Endothelial cell of hepatic sinusoid (primary cell): ENCODE results near the gene TCF3.

Source experiments
- in situ Hi-C: cut with HindIII; loops from 2 replicates; pipeline ENCODE4 v1.10.0; 2017; ENCODE audit warnings: low sequenced_read_pairs

The TCF3 gene

GRCh38 chr19:1633269-1633826 lies 19.1 kb downstream of the TCF3 start:
- in situ Hi-C loops = no loop called here

- in situ Hi-C loops = no loop called here
Observed at GRCh38 chr19:1632462-1633268, 19.8 kb downstream of the TCF3 start.

DNA sequence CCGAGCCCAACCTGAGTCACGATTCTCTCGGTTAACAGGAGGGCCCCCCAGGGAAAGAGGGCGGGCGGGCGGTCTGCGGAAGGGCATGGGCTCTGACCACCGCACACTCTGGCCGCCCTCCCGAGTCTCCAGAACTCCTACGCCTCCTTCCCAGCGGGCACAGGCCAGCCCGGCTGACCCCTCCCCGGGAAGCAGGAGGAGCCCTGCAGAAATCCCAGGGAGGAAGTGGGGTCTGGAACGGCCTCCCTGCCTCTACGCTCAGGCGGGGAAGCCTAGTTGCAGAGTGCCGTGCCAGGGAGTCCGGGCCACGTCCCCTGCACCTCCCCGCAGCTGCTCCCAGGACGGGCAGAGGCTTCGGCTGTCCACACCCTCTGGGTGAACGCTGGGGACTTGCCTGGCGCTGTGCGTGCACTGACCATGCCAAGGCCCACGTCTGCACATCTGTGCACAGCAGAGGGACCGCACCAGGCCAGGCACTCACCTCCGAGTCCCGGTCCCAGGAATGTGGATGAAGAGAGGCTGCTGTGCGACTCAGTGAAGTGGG lies 20.8 kb downstream of the TCF3 start:
- in situ Hi-C loops = no loop called here

DNA sequence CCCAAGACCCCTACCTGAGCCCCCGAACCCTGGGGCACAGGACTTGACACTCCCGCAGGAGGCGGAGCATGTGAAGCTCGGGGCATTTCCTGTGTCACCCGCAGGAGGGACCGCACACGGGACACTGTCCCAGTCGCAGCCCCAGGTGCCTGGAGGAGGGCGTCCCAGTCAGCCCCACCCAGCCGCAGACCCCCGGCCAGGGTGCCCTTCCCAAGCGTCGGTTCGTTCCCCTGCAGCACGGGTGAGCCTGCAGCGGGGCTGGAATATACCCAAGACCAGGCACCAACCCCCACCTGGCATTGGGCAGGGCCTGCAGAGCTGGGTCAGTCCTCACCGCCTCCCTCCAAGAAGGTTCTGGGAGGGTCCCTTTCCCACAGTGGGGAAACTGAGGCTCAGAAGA lies 21.6 kb downstream of the TCF3 start:
- in situ Hi-C loops = no loop called here

GRCh38 chr19:1630012-1630411 lies 22.4 kb downstream of the TCF3 start:
- in situ Hi-C loops = no loop called here

DNA sequence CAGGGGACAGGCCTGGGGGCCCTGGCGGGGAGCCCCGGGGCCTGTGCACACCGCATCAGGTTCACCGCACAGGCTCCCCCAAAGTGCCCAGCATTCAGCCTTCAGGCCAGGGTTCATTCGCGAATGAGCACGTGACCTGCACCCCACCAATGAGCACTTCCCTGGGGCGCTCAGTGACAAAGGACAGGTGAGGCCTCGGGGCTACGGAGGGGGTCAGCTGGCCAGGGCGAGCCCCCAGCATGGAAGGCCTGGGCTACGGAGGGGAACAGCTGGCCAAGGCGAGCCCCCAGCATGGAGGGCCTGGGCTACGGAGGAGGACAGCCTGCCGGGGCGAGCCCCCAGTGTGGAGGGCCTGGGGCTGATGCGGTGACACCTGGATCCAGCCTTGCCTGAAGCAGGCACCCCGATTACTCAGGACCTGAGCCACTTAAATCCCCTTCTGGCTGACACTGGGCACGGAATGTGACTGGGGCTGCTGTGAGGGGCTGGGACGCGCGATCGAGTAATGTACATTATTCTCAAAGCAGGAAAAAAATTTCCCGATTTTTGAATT lies 23.1 kb downstream of the TCF3 start:
- in situ Hi-C loops = no loop called here

GRCh38 chr19:1627194-1627593 lies 25.2 kb downstream of the TCF3 start:
- in situ Hi-C loops = no loop called here

GRCh38 chr19:1626417-1627010 lies 25.9 kb downstream of the TCF3 start:
- in situ Hi-C loops = no loop called here

DNA sequence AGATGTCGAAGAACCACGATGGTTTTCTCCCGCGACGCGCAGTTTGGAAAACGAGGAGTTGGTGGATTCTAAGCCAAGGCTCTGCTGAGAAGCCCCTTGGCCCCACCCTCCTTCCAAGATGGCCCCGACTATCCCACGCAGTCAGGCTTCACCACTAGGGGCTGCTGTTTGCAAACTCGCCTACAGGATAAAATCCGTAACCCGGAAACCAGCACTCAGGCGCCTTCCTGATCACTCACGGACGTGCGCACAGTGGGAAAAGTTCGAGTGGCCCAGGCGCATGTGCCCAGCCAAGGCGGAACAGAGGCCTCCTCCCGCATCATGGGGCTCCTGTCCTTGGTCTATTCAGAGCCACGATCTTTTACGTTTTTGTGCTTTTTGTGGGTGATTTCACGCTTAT lies 28.0 kb downstream of the TCF3 start:
- in situ Hi-C loops = no loop called here

GRCh38 chr19:1622541-1622940 lies 29.9 kb downstream of the TCF3 start:
- in situ Hi-C loops = no loop called here

- in situ Hi-C loops = no loop called here
Observed at GRCh38 chr19:1622007-1622406, 30.4 kb downstream of the TCF3 start.

- in situ Hi-C loops = no loop called here
Observed at GRCh38 chr19:1621574-1621973, 30.8 kb downstream of the TCF3 start.

DNA sequence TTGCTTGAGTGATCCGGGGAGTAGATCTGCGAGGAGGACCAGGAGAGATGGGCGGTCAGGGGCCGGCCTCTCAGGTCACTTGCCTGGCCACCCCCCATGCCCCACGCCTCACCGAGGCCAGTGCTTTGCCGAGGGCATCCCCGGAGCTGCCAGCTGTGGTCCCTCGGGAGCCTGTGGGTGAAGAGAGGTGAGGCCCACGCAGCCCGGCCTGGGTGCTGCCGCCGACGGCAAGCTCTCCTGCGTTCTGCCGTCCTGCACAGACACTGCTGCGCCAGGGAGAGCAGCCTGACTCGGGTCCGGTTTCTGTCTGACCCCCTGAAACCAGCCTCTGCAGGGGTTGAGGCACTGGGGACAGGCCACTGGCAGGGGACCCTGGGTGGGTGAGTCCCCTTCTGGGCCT lies 31.4 kb downstream of the TCF3 start:
- in situ Hi-C loops = no loop called here

DNA sequence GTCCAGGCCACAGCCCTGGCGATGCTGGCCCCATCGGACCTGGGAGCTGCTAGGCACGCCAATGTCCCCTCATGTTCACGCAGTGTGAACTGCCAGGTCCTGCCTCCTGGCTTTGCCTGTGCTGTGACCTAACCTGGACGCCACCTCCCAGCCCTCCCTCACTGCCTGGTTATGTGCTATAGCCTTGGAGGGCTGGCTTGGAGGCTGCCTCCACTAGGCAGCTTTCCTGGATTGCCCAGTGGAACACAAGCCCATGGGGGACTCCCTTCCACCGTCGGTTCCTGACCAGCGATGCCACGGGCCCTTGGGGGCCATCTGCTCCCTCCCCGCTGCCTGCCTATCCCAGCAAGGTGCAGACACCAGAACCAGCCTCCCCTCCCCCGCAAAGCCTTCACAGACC lies 31.9 kb downstream of the TCF3 start:
- in situ Hi-C loops = no loop called here

- in situ Hi-C loops = no loop called here
Observed at GRCh38 chr19:1619703-1620102, 32.7 kb downstream of the TCF3 start.

DNA sequence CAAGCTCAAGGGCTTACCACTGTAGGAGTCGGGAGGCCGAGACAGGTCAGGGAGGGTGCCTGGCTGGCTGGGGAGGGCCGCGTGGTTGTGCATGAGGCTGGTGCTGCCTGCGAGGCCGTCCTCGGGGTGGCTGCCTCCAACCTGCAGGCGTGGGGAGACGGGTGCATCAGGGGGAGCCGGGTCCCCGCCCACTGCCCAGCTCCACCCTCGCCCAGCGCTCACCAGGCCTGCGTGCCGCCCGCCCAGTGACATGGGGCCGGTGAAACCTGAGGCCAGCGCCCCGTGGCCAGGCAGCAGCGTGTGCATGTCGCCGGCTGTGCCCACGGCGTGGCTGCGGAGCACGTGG lies 33.3 kb downstream of the TCF3 start:
- in situ Hi-C loops = no loop called here

GRCh38 chr19:1618157-1619093 lies 34.0 kb downstream of the TCF3 start:
- in situ Hi-C loops = no loop called here

GRCh38 chr19:1616875-1617274 lies 35.5 kb downstream of the TCF3 start:
- in situ Hi-C loops = no loop called here

GRCh38 chr19:1616396-1616795 lies 36.0 kb downstream of the TCF3 start:
- in situ Hi-C loops = no loop called here

- in situ Hi-C loops = no loop called here
Observed at GRCh38 chr19:1615156-1615765, 37.2 kb downstream of the TCF3 start.
